HG02610 (cell line): ENCODE measurements around the gene MFAP2.

Source experiments
- ATAC-seq: cut with Tn5 transposase; IDR thresholded peaks from one replicate; pipeline ENCODE4 v1.9.1; 2021; ENCODE audit warnings: mild to moderate bottlenecking, moderate library complexity; ENCODE audit not compliant: unreplicated experiment

The MFAP2 gene

GRCh38 chr1:16981269-16981849, 939 bp upstream of the MFAP2 start:
- no peak for ATAC-seq

GRCh38 chr1:16979475-16980327, 719 bp downstream of the MFAP2 start:
- ATAC-seq, result no peak

GRCh38 chr1:16978567-16979474, 1.6 kb downstream of the MFAP2 start:
- no peak for ATAC-seq

- no peak for ATAC-seq
These were observed 2.3 kb downstream of the MFAP2 start for GRCh38 chr1:16978139-16978538.

GRCh38 chr1:16977377-16977776, 3.0 kb downstream of the MFAP2 start:
- no peak for ATAC-seq

DNA sequence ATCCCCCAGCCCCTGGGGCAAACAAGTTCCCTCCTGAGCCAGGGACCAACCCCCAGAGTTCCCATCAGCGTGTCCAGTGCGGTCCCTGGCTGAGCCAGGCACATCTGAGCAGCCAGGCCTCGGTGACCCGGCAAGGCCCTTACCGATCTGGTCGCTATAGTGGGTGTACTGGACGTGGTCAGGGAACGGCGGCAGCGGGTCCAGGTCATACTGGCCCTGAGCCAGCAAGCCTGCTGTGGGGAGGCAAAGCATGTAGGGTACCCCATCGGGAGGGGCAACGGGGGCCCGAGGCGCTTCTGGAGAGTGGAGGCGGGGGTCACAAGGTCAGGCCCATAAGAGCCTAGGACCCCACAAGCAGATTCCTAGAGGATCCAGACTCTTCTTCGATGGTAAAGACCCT, 3.5 kb downstream of the MFAP2 start:
- no peak for ATAC-seq

DNA sequence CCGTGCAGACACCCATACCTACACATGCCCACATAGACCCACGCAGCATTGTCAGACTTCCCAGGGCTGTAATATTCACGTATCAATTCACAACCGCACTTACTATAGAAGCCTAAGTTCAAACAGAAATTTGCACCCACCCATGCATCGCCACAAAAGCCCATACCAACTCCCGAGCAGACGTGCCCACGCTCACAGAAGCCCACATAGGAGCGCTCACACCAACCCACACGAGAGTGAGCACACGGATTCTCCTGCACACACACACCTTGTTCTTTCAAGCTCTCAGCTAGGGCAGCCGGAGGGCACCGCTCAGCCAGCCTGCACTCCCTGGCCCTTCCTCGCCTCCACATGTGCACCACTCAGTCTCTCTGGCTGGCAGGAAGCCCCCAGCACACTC, 4.6 kb downstream of the MFAP2 start:
- no peak for ATAC-seq

DNA sequence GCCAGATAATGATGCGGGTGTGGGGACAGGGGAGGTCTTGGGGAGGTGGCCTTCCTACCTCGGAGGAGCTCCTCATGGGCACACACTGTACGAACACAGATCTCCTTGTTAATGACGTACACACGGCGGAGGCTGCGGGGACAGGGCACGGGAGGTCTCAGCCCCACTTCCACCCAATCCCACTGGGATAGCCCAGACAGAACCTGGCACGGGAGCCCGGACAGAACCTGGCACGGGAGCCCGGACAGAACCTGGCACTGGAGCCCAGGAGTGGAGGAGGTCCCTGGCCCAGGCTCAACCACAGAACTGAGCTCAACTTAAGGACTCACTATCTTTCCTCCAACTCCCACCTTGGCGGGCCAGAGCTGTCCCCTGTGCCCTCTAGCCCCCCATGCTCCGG, 5.2 kb downstream of the MFAP2 start:
- ATAC-seq, result no peak

GRCh38 chr1:16973215-16973614, 7.2 kb downstream of the MFAP2 start:
- ATAC-seq, result no peak

GRCh38 chr1:16972189-16972895, 8.1 kb downstream of the MFAP2 start:
- no peak for ATAC-seq

GRCh38 chr1:16971341-16972188, 8.9 kb downstream of the MFAP2 start:
- ATAC-seq, result no peak

- no peak for ATAC-seq
These were observed 10.1 kb downstream of the MFAP2 start for GRCh38 chr1:16970132-16970910.

DNA sequence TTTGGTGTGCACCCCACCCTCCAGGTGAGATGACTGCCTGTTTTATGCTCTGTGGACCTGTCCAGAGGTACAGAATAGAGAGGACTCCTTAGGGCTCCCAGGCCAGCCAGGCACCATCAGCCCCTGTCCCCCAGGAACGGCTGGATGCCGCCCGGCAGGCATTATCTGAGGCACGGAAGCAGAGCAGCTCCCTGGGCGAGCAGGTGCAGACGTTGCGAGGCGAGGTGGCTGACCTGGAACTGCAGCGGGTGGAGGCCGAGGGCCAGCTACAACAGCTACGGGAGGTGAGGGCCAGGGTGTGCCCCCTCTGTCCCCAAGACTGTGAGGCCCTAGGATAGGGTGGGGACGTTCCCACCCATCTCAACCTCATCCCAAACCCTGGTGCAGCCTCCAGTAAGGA, 10.8 kb downstream of the MFAP2 start:
- ATAC-seq, result no peak

DNA sequence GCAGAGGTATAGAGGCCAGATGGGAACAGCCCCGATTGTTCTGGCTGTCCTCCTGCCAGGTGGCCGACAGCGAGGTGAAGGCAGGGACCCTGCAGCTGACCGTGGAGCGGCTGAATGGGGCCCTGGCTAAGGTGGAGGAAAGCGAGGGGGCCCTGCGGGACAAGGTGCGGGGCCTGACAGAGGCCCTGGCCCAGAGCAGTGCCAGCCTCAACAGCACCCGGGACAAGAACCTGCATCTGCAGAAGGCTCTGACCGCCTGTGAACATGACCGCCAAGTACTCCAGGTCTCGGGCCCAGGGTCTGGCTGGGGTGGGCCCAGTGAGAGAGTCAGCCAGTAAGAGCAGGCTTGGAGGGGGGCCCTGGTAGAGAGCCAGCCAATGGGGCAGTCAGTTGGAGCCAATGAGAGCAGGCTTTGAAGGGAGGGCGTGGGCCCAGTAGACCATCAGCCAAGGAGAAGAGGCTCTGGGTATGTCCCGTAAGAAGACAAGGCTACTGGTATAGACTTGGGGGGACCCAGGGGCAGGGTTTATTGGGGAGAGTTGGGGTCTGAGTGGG, 11.3 kb downstream of the MFAP2 start:
- ATAC-seq, result no peak

DNA sequence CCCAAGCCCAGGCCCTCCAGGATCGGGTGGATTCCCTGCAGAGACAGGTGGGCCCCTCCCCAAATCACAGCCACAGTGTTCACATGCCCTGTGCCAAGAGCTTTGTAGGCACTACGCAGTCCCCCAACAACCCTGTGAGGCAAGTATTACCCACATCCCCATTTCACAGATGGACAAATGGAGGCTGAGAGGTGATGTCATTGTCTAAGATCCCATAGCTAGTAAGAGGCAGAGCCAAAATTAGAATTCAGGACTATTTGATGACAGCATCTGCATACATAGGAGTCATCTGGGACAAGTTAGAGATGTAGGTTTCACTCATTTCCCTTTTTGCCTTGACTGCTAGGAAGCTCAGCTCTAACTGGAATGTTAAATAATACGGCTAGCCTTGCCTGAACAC, 12.0 kb downstream of the MFAP2 start:
- ATAC-seq, result no peak

DNA sequence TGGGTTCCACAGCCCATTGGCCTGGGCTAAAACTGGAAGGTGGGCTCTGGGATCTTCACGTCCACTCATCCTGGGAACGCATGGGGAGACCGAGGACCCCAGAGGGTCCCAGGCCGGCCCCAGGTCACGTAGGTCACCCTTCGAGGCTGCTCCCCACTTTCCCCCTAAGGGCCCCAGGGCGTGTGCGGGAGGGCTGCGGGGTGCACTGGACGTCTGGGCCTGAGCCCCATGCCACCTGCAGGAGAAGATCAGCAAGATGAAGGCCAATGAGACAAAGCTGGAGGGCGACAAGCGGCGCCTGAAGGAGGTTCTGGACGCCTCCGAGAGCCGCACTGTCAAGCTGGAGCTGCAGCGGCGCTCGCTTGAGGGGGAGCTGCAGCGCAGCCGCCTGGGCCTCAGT, 12.5 kb downstream of the MFAP2 start:
- no peak for ATAC-seq

GRCh38 chr1:16967095-16967575, 13.3 kb downstream of the MFAP2 start:
- ATAC-seq, result no peak

GRCh38 chr1:16966282-16966681, 14.1 kb downstream of the MFAP2 start:
- ATAC-seq, result no peak
